Natural killer cell (primary cell): Measurements from ENCODE around the gene OXA1L. TPM values are rescaled to one million over a fixed set of nuclear protein-coding genes. Genes with fewer than 3 reads are reported as not detected.

Source experiments
- ATAC-seq, 3 donors: fragments of 150-1000 bp in 2 of 3; fragments of 200-7000 bp in 1 of 3; cut with Tn5 transposase; 1 replicate in 1 of 3; 2 replicates in 2 of 3; pipeline ENCODE4 v1.10.0; 2021; ENCODE audit warnings: mild to moderate bottlenecking in 2 of 3, moderate library complexity in 2 of 3
- DNase-seq, 2 donors: peaks; one replicate each; pipeline versions ENCODE4 v3.0.0 to v3.0.0-alpha.2; 2013 to 2021; ENCODE audit warnings: mixed read lengths in 1 of 2
- H3K27ac ChIP-seq: one replicate; pipeline ENCODE4 v1.5.1; 2013; ENCODE audit warnings: mild to moderate bottlenecking, low read length
- H3K27me3 ChIP-seq: one replicate; pipeline ENCODE4 v1.6.1; 2013; ENCODE audit warnings: low read length; ENCODE audit not compliant: control insufficient read depth, insufficient read depth
- H3K36me3 ChIP-seq: one replicate; pipeline ENCODE4 v1.6.1; 2013; ENCODE audit warnings: low read length; ENCODE audit not compliant: control insufficient read depth, insufficient read depth
- H3K4me1 ChIP-seq: one replicate; pipeline ENCODE4 v1.6.1; 2013; ENCODE audit warnings: low read length; ENCODE audit not compliant: control insufficient read depth, insufficient read depth
- H3K4me3 ChIP-seq: one replicate; pipeline ENCODE4 v1.5.1; 2013; ENCODE audit warnings: low read length
- H3K9me3 ChIP-seq: one replicate; pipeline ENCODE4 v1.6.1; 2013; ENCODE audit warnings: low read length; ENCODE audit not compliant: control insufficient read depth, insufficient read depth
- H3K27ac Mint-ChIP-seq, 2 donors: one replicate each; pipeline ENCODE4 v1.8.0; 2022; ENCODE audit warnings: mild to moderate bottlenecking in 2 of 2, mixed read lengths in 2 of 2, moderate library complexity in 1 of 2
- H3K27me3 Mint-ChIP-seq, 2 donors: one replicate each; pipeline ENCODE4 v1.8.0; 2022; ENCODE audit warnings: low read depth in 2 of 2, mixed read lengths in 2 of 2
- H3K36me3 Mint-ChIP-seq: one replicate; pipeline ENCODE4 v1.8.0; 2022; ENCODE audit warnings: mixed read lengths
- H3K4me1 Mint-ChIP-seq, 2 donors: one replicate each; pipeline ENCODE4 v1.8.0; 2022; ENCODE audit warnings: mixed read lengths in 2 of 2
- H3K4me3 Mint-ChIP-seq: one replicate; pipeline ENCODE4 v1.8.0; 2022; ENCODE audit warnings: mild to moderate bottlenecking, moderate library complexity, mixed read lengths
- H3K9me3 Mint-ChIP-seq, 2 donors: one replicate each; pipeline ENCODE4 v1.8.0; 2022; ENCODE audit warnings: mixed read lengths in 2 of 2
- WGBS: methylation state at CpG from one replicate; pipeline ENCODE4 v1.1.7; 2013; ENCODE audit warnings: missing lambda C conversion rate; ENCODE audit not compliant: insufficient coverage; 5-methylcytosine and 5-hydroxymethylcytosine counted together
- intact Hi-C: fragments of 100-400 bp; cut with micrococcal nuclease; formaldehyde crosslinking; loops from one replicate; pipeline ENCODE4 v1.14.2; 2022
- total RNA-seq, 4 donors: library from RNA; stranded (reverse); fragments of 120-200 nt in 1 of 4; gene quantifications; one replicate each; pipeline versions ENCODE4 v1.2.3 to v1.2.4, GENCODE V29; 2013 to 2022
- TF ChIP-seq, protein P1 (sequence below): fragments of 200-600 bp; IDR thresholded peaks from one replicate; pipeline ENCODE4 v1.8.0; 2022; ENCODE audit warnings: antibody characterized with exemption

Gene OXA1L
- total RNA-seq, 3 donors from 2014 or later (not counting 1 experiment from before 2014, with no cell fraction given): 121 to 143 (median 125) TPM

DNA sequence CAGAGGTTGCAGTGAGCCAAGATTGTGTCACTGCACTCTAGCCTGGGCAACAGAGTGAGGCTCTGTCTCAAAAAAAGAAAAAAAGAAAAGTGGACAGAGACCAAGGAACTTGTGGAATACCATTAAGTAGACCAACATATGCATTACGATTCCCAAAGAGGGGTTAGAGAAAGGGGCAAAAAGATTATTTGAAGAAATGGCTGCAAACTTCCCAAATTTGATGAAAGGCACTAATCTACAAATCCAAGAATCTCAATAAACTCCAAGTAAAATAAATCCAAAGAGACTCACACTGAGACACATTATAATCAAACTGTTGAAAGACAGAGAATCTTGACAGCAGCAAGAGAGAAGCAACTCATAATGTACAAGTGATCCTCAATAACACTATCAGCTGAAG lies 4.8 kb upstream of the OXA1L start:
- H3K4me3 Mint-ChIP-seq: no peak overlapping the region
- no CpG with 5 or more reads among the region's 1 CpG for whole genome bisulfite sequencing

GRCh38 chr14:22764382-22764781 lies 2.1 kb upstream of the OXA1L start:
- Mint-ChIP-seq H3K9me3 (no peaks in the 10 kb centered on the region), H3K4me1 (peaks cover 30 to 32% of the 10 kb centered on the region in 2 donors), H3K27ac (no peak overlapping the region), H3K36me3 (peaks cover 12% of the 10 kb centered on the region), H3K4me3 (no peak overlapping the region), H3K27me3 (no peaks in the 10 kb centered on the region)
- H3K36me3 ChIP-seq: peaks cover 7% of the 10 kb centered on the region
- no peaks in the 10 kb centered on the region for H3K27me3 ChIP-seq
- no peaks in the 10 kb centered on the region for H3K9me3 ChIP-seq
- intact Hi-C loops: no loop called here
- ATAC-seq (no peak), DNase-seq (no peak)
- H3K4me1 ChIP-seq: peaks cover 14% of the 10 kb centered on the region
- TF ChIP-seq, protein P1, sequence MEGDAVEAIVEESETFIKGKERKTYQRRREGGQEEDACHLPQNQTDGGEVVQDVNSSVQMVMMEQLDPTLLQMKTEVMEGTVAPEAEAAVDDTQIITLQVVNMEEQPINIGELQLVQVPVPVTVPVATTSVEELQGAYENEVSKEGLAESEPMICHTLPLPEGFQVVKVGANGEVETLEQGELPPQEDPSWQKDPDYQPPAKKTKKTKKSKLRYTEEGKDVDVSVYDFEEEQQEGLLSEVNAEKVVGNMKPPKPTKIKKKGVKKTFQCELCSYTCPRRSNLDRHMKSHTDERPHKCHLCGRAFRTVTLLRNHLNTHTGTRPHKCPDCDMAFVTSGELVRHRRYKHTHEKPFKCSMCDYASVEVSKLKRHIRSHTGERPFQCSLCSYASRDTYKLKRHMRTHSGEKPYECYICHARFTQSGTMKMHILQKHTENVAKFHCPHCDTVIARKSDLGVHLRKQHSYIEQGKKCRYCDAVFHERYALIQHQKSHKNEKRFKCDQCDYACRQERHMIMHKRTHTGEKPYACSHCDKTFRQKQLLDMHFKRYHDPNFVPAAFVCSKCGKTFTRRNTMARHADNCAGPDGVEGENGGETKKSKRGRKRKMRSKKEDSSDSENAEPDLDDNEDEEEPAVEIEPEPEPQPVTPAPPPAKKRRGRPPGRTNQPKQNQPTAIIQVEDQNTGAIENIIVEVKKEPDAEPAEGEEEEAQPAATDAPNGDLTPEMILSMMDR: no peak
- no peak overlapping the region for H3K4me3 ChIP-seq
- H3K27ac ChIP-seq: no peak overlapping the region
- 98% methylated on average over 4 of the region's 4 CpGs for WGBS

More for the DNA sequence above, 4.8 kb upstream of the OXA1L start:
- peaks cover 4% of the 10 kb centered on the region for H3K4me1 ChIP-seq
- TF ChIP-seq, protein P1: no peak
- intact Hi-C loops: no loop called here
- no peaks in the 10 kb centered on the region for H3K27me3 ChIP-seq
- H3K27ac Mint-ChIP-seq: no peak overlapping the region
- H3K27ac ChIP-seq: no peak overlapping the region
- no peaks in the 10 kb centered on the region for H3K27me3 Mint-ChIP-seq
- DNase-seq (no peak), ATAC-seq (no peak)
- no peaks in the 10 kb centered on the region for H3K9me3 Mint-ChIP-seq
- H3K9me3 ChIP-seq: no peaks in the 10 kb centered on the region
- H3K36me3 Mint-ChIP-seq: peaks cover 8% of the 10 kb centered on the region
- no peaks in the 10 kb centered on the region for H3K36me3 ChIP-seq
- peaks cover 8% of the 10 kb centered on the region in 2 donors for H3K4me1 Mint-ChIP-seq
- no peak overlapping the region for H3K4me3 ChIP-seq

GRCh38 chr14:22767323-22767589 lies 768 bp downstream of the OXA1L start:
- no peaks in the 10 kb centered on the region for H3K27me3 ChIP-seq
- peaks cover 14% of the 10 kb centered on the region for H3K4me1 ChIP-seq
- H3K27ac ChIP-seq: peak overlapping the region; percentile 79
- TF ChIP-seq, protein P1: no peak
- peak overlapping the region; percentile 93 to 94 for H3K27ac Mint-ChIP-seq
- H3K9me3 Mint-ChIP-seq: no peaks in the 10 kb centered on the region
- H3K27me3 Mint-ChIP-seq: no peaks in the 10 kb centered on the region
- H3K4me3 Mint-ChIP-seq: peak overlapping the region; percentile 92
- peaks cover 30% of the 10 kb centered on the region for H3K36me3 ChIP-seq
- WGBS: 8% methylated on average over 6 of the region's 6 CpGs
- H3K4me1 Mint-ChIP-seq: peaks cover 35 to 36% of the 10 kb centered on the region in 2 donors
- H3K36me3 Mint-ChIP-seq: peaks cover 18% of the 10 kb centered on the region
- peak overlapping the region; percentile 86 for H3K4me3 ChIP-seq
- DNase-seq (no peak), ATAC-seq (no peak)
- intact Hi-C loops: loop anchor here (2.0 to 5.0 kb wide), 3 partner anchors 105 to 178 kb away; partner anchors contain the start of genes DAD1, LRP10 and RBM23
- H3K9me3 ChIP-seq: no peaks in the 10 kb centered on the region

- Histone ChIP-seq H3K27me3 (no peaks in the 10 kb centered on the region), H3K36me3 (peaks cover 39% of the 10 kb centered on the region), H3K27ac (no peak overlapping the region), H3K4me3 (no peak overlapping the region), H3K4me1 (peaks cover 14% of the 10 kb centered on the region), H3K9me3 (no peaks in the 10 kb centered on the region)
- H3K27ac Mint-ChIP-seq: no peak overlapping the region
- no peaks in the 10 kb centered on the region for H3K9me3 Mint-ChIP-seq
- H3K4me1 Mint-ChIP-seq: peaks cover 35 to 36% of the 10 kb centered on the region in 2 donors
- ATAC-seq (no peak), DNase-seq (no peak)
- H3K27me3 Mint-ChIP-seq: no peaks in the 10 kb centered on the region
- intact Hi-C loops: loop anchor here (5.0 kb wide), 1 partner anchor 103 kb away; the partner anchor contains the start of gene LRP10
- peaks cover 18% of the 10 kb centered on the region for H3K36me3 Mint-ChIP-seq
- TF ChIP-seq, protein P1: no peak
- H3K4me3 Mint-ChIP-seq: peak overlapping the region; percentile 43
- WGBS: 97% methylated on average over 4 of the region's 4 CpGs
Measured at GRCh38 chr14:22768947-22769346, 2.5 kb downstream of the OXA1L start.
